GM18870 (cell line): ENCODE measurements around the gene WWOX.

Experiments
- ATAC-seq: cut with Tn5 transposase; IDR thresholded peaks from one replicate; pipeline ENCODE4 v1.9.1; 2021; ENCODE audit warnings: moderate library complexity; ENCODE audit not compliant: unreplicated experiment

Gene WWOX

DNA sequence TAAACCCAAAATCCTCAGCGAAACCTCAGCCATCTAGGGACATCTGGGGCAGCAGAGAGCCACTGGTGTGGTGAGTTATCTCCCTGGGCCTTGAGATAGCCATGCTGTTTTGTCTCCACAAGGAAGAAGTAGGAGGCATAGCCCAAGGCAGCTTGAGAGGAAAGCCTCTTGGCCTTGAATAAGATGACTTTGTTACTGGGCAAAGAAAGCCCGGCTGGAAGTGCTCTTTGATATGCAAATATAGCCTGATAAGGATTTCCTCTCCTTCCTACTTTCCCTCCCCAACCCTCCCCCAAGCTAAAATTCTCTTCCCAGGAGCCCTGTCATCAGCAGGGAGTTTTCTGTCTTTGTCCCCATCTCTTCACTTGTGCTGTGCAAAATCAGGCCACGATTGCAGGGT, 806.7 kb downstream of the WWOX start:
- ATAC-seq = no peak

GRCh38 chr16:78909226-78909625, 809.8 kb downstream of the WWOX start:
- no peak for ATAC-seq

DNA sequence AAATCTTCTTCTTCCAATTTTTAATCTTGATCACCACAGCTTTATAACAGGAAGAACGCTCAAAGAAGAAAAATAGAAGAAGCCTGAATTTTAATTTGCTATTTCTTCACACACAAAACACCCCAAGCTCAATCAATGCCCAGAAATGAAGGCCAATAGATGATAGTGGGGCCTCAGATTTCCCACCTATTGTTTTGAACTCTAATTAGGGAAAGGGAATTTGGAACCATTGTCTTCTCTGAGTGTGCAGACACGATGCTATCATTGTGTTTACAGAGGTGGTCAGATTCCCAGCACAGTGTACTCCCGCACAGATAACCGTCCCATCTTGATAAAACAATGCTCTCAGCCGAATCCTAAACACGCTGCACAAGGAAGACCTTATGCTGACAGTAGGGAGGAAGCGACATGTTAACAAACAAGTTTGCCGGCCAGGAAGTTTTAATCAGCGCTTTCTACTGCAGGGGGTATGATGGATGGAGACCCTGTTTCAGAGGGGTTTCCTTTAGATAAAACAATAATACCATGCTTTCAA, 816.4 kb downstream of the WWOX start:
- no peak for ATAC-seq

DNA sequence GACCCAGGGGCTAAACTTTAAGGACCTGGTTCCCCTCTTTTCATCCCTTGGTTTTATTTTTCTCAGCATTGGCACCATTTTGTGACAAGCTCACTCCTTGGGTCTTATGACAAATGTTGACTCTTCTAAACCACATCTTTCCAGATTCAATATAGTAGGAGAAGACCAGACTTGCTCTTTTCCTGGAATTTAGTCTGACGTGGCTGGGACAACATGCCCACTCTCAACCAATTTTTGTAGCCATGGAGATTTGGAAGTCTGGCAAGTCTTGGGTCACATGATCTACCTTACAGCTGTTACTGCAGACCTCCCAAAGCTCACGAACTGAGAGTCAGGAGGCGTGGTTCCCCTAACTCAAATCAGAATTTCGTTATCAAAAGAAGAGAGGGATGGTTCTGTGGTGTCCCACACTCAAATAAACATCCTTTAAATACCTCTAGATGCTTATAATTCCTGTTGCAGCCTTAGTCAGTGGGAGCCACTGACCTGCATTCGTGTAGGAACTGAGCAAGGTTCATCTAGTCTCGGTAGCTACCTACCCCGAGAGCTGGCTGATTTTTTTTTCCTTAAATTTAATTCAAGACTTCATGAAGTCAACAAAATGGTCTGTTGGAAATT, 817.6 kb downstream of the WWOX start:
- no peak for ATAC-seq

DNA sequence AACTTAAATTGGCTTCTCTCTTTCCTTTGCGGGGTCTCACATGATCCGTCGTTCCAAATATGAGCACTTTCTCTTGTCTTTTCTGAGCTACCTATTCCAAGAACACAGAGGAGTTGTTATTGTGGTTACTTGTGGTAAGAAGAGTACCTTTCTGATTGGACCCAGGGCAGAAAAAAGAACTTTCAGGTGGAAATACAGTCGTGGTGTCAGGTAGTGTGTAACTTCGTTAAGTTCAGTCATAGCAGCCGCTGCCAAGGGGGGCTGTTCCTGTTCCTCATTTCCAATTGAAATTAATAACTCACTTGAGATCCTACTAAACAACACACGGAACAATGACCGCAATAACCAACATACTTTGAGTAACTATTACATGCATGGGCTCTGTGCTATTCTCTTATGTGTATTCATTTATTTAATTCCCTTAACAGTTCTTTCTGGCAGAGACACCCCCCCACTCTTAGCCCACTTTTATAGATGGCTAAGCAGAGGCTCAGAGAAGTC, 819.4 kb downstream of the WWOX start:
- no peak for ATAC-seq

- no peak for ATAC-seq
Observed at GRCh38 chr16:78919852-78920251, 820.4 kb downstream of the WWOX start.

GRCh38 chr16:78920621-78921020, 821.2 kb downstream of the WWOX start:
- no peak for ATAC-seq

DNA sequence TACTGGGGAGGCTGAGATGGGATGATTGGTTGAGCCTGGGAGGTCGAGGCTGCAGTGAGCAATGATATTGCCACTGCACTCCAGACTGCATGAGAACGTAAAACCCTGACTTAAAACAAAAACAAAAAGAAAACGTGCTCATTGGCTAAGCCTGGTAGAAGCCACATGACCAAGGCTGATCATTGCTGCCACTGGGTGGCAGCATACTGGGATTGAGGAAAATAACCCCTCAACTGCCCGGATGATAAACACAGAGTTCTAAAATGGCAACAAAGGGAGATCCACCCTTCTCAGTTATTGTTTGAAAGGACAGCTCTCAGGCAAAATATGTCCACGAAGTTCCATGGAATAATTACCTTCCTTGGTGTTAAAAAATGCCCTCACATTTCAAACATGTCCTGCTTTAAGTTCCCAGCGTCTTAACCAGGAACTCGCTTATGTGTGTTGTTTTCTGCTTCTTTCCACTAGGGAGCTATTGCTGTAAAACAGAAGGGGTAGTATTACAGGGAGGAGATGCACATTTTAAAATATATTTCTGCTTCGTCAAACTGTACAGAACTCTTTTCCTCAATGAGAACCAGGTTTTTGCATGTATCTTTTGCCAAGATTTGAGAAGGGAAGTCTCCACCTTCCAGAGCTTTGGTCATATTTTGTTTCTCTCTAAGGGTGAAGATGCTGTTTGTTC, 825.8 kb downstream of the WWOX start:
- ATAC-seq = no peak

DNA sequence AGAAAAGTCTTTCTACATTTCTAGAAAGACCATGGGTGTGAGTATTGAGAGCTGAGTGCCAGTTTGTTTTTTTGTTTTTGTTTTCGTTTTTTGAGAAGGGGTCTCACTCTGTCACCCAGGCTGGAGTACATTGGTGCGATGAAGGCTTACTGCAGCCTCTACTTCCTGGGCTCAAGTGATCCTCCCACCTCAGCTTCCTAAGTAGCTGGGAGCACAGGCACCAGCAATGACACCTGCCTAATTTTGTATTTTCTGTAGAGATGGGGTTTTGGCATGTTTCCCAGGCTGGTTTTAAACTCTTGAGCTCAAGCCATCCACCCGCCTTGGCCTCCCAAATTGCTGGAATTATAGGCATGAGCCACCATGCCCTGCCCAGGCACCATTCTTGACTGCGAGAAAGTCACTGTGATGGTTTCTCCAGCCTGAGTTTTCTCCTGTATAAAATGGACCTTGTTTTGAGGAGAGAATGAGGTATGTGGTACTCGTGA, 827.3 kb downstream of the WWOX start:
- ATAC-seq = no peak

DNA sequence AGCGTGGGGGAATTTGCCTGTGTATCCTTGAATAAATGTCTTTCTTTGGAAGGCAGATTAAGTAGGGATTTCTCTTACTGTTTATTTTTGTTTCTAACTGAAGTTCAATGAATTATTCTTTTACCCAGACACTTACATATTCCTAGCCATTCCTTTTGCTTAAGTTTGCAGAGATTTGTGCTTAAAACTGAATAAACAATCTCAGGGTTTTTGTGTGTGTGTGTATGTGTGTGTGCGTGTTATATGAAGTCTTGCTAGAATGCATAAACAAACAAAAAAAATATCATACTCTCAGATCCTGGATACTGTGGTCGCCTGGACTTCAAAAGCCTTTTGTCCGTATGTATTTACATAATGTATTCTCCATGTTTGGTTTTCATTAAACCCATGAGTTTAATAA, 828.3 kb downstream of the WWOX start:
- ATAC-seq = no peak

DNA sequence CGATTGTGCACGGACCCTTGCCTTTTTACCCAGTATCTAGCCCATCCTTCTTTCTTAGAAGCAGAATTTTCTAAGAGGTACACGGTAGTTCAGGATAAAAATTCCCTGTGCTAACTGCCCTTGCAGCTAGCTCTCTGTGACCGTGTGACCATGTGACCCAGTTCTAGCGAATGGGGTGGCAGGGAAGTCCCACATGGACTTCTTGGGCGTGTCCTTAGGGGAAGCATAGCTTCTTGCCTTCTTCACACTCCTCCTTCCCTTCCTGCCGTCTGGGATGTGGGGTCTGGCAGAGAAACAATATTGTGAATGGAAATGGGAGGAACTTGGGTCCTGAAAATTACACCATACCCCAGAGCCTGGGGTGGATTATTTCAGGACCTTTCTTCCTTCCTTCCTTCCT, 830.4 kb downstream of the WWOX start:
- ATAC-seq = no peak

DNA sequence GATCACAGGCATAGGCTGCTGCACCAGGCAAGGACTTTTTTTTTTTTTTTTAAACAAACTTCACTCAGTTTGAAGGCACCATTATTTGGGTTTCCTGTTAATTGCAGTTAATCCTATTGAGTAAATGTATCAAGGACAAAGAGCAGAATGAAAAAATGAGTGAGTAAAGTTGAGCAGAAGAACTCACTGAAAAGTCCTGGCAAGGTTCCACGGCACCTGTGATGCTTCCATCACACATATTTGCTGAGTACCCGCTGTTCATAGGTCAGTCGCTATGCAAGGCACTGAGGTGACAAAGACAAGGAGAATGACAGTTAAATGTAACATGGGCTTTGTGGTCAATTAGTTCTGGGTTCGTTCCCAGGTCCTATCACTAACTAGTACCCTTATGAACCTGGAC, 831.1 kb downstream of the WWOX start:
- no peak for ATAC-seq

DNA sequence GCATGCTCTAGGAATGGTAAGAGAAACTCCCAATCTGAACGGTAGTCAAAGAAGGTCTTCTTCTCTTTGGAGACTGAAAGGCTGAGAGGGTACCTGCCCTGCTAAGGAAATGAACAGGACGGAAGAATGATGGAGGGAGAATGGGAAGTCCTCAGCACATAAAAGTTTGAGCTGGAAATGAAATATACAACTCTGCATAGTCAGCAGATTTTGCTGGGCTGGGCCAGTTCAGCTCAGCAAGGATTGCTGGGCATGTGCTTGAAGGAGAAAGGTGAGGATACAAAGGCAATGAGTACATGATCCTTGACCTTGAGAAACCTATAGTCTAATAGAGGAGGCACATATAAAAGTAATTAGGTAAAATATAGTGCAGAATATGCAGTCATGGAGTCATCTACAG, 831.8 kb downstream of the WWOX start:
- ATAC-seq = no peak

- ATAC-seq = no peak
Observed at GRCh38 chr16:78931678-78932077, 832.2 kb downstream of the WWOX start.

- no peak for ATAC-seq
Observed at GRCh38 chr16:78932355-78932943, 833.0 kb downstream of the WWOX start.

GRCh38 chr16:78936060-78936459, 836.6 kb downstream of the WWOX start:
- ATAC-seq = no peak

DNA sequence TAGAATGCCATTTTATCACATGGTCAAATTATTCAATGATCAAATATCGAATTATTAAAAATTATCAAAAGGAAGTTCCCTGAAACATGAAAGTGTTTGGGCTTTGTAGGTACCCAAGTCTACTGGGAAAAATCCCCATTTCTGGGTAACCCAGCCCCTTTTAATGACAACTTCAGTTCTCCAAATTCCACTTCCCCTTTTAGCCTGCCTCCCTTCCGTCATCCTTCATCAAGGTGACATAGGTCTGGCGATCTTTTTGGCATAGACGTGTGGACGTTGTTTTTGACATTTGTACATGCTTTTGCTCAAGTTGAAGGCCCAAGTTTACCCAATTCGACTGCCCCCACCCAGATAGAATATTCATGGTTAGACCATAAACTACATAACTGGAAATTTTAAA, 840.1 kb downstream of the WWOX start:
- ATAC-seq = no peak

GRCh38 chr16:78942625-78943245, 843.3 kb downstream of the WWOX start:
- no peak for ATAC-seq

GRCh38 chr16:78945336-78945735, 845.9 kb downstream of the WWOX start:
- ATAC-seq = no peak

DNA sequence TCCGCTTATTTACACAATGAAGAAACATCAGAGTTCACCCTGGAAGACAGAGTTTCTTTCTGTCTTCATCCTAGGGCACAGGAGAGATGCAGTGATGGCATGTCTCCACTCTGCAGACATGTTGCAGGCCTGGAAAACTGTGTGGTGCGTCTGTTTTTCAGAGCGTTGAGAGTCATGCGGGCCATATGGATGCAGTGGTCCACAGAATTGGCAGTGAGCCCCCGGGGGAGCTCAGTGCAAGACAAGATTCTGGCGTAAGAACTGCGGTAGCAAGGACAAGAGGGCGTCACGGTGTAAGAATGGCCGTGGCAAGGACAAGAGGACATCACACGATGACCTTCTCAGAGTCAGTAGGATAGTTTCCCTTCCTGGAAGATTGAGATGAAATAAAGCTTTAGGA, 847.1 kb downstream of the WWOX start:
- ATAC-seq = no peak

GRCh38 chr16:78950768-78951167, 851.3 kb downstream of the WWOX start:
- ATAC-seq = no peak

DNA sequence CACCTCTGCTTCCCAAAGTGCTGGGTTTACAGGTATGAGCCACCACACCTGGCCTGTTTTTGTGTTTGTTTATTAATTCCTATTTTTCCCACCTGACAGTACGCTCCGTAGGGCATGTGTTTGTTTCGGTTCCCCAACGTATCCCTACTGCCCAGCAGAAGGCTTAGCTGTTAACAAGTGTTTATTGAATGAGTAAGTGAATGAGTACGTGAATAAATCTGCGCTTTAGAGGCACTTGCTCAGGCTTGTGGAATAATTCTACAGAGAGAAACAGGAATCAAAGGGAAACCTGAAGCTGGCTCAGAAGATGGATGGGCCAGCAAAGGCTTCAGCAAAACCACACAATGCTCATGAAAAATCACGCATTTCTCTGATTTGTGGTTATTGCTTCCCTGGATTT, 853.2 kb downstream of the WWOX start:
- ATAC-seq = no peak
